T-helper 2 cell (primary cell): Measurements from ENCODE around the gene TEKTIP1.
"Not testable (repeated sequence)": the region's sequence is repeated elsewhere in the genome, so short reads cannot be mapped to it uniquely, and the experiment has no call there.

Source experiments
- DNase-seq, 5 experiments: peaks; one replicate each; pipeline versions ENCODE4 v3.0.0 to v3.0.0-alpha.2; 2012 to 2022

The TEKTIP1 gene

DNA sequence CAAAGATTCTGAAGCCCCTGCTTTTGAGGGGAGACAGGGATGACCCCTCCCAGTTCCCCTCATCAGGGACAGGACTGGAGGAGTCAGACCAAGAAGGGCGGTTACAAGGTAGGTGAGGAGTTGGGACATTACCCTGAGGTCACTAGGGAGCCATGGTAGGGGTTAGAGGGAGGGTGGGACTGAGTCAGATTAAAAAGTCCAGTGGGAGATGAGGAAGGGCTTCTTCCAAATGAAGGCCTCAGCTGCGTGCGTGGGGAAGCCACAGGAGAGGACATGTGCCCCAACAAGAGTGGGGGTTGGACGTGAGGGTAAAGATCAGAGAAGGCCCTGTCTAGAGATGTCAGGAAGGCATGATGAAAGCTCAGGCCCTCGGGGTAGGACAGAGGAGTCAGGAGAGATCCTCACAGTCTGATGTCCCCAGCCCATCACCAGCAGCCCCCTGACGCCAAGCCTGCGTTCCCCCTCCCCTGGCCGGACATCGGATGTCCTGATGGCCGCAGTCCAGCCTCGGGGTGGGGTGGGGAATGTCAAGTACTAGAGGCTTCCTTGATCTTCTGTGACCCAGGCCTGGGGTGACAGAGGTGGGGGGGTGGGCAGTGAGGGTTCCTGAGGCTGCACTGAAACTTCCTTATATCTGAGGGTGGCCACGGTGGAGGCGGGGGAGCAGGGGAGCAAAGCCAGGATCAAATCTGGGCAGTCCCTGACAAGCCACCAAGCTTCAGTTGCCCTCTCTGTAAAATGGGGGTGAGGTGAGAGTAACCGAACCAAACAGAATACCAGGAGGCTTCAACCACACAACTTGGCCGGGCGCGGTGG, 24.9 kb downstream of the TEKTIP1 start:
- no peak for DNase-seq

DNA sequence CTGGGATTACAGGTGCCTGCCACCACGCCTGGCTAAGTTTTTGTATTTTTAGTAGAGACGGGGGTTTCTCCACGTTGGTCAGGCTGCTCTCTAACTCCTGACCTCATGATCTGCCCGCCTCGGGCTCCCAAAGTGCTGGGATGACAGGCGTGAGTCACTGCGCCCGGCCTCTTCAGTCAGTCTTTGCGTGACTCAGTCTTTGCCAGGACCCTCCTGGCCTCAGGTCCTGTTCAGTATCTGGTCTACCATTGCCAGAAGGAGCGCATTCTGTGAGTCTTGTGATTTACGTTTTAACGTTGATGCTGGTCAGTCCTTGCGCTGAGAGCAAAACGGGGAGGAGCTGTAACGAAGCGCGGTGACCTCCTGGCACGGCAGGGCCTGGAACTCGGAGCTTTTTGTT, 26.2 kb downstream of the TEKTIP1 start:
- no peak for DNase-seq

DNA sequence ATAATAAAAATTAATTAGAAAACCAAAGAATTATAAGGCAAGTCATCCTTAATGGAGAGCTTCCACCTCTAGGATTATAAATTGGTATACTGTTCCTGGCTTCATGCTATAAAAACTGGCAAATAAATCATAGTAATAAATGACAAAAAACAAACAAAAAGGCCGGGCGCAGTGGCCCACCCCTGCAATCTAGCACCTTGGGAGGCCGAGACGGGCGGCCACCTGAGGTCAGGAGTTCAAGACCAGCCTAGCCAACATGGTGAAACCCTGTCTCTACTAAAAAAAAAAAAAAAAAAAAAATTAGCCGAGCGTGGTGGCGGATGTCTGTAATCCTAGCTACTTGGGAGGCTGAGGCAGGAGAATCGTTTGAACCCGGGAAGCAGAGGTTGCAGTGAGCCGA, 31.1 kb downstream of the TEKTIP1 start:
- not testable (repeated sequence) for DNase-seq

DNA sequence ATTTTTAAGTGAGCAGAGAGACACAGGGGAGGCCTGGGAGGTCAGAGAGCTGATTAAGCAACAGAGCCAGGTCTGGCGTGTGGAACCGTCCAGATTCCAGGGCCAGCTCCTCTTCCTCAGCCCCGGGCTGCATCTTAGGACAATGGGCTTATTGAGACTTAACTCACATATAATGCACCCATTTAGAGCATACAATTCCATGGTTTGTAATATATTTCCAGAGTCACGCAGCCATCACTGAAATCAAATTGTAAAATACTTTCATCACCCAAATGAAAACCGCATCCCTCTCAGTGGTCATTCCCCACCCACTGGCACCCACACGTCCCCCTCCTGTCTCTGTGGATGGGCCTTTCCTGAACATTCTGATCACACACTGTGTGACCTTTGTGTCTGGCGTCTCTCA, 31.6 kb downstream of the TEKTIP1 start:
- DNase-seq, result no peak

DNA sequence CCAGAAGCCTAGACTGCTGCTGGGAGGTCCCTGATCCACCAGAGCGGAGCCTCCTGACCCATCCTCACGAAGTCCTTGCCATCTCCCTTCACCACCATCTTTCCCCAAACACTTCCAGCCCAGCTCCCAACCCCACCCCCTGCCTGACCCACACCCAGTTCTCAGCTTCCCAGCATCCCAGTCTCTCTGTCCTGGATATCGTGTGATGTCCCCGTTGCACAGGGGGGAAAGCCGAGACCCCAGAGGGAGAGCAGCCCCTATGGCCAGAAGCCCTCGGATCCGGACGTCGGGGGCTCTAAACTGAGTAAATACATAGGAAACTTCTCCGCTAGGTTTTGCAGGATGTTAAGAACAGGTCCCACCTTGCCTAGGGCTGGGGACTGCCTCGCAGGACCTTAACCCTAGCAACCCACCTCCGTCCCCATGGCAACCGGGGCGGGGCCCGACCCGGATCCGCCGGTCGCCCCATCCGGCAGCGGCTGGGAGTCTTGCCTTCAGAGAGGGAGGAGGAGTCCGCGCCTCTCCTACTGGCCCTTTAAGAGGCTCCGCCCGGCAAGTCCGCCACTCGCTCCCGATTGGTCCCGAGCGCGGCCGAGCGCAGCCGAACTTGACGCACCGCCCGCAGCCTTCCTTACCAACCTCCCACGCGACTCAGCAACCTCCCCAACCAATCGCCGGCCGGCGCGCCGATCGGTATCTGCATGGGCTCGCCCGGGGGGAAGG, 33.3 kb downstream of the TEKTIP1 start:
- peak; percentile 98 to 100 (median 99) for DNase-seq

DNA sequence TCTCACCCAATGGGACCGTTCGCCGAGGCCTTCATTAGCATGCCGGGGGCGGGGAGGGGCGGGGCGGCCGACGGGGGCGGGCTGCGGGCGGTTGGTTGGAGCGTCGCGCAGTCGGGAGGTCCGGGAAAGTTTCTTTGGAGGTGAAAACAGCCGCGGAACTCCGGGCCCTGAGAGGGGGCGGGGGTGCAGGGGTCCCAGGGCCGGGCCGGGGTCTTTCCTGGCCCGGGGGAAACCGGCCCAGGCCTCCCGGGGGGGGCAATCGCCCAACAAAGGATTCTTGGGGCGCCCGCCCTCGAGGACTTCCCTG, 33.8 kb downstream of the TEKTIP1 start, which contains the start of gene HMG20B:
HMG20B (plus strand) TSS at position 90 of the 307 bp plus-strand sequence. CDS start 366 bp downstream, outside the sequence.
- DNase-seq, result no peak

DNA sequence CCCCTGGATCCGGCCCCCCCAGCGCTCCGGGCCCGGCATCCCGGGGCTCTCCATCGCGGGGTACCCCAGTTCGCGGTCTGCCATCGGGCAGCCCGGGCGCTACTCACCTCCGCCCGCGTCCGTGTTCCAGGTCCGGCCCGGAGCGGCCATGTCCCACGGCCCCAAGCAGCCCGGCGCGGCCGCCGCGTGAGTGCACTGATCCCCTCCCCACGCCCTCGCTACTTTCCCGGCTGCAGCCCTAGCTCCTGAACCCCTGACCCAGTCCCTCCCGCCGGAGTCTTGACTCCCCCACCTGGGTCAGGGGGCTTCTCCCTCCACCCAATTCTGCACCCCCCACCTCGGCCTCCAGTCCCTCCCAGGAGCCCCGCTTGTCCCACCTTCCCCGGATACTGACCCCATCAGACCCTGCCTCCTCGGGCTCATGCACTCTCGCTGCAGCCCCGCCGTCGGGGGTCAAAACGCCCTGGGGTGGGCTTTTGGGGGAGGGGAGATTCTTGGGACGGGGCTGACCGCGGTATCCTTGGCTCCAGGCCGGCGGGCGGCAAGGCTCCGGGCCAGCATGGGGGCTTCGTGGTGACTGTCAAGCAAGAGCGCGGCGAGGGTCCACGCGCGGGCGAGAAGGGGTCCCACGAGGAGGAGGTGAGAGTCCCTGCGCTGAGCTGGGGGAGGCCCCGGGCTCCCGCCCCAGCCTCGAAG, 34.3 kb downstream of the TEKTIP1 start:
- DNase-seq, result peak in 1 of 5 experiments; percentile 38

DNA sequence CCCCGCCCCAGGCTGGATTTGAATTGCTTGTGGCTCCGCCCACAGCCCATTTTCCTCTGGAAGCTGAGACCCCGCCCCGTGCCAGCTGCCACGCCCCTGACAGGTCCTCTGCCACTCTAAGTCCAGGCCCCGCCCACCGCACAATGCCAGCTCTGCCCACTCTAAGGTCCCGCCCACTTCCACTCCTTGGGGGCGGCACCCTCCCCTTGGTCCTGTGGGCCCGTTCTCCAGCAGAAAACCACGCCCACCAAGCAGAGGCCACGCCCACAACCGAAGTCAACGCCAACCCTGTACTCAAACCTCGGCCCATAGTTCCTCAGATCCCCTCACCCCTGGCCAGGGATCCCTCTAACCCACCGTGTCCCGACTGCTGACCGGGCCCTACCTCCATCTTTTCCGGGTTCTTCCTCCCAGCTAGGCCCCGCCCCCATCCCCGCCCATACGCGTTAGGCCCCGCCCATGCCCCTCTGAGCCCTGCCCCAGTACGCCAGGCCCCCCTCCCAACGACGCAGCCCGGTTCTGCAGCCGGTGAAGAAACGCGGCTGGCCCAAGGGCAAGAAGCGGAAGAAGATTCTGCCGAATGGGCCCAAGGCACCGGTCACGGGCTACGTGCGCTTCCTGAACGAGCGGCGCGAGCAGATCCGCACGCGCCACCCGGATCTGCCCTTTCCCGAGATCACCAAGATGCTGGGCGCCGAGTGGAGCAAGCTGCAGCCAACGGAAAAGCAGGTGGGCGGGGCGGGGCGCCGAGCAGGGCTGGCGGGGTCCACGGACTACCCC, 35.1 kb downstream of the TEKTIP1 start:
- DNase-seq, result peak; percentile 69 to 93 (median 75)

DNA sequence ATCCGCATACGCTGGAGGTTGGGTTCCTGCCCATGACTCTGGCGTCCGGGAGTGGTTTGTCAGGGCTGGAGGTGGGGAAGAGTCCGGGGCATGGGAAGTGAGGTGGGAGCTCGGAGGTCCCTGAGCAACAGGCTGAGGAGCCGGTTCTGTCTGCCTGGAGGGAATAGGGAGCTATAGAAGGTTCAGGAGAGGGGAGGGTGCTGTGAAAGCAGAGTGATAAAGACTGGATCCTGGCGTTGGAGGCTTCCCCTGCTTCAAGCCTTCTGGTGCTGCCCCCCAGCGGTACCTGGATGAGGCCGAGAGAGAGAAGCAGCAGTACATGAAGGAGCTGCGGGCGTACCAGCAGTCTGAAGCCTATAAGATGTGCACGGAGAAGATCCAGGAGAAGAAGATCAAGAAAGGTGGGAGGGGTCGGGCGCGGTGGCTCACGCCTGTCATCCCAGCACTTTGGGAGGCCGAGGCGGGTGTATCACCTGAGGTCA, 36.3 kb downstream of the TEKTIP1 start:
- peak in 1 of 5 experiments; percentile 39 for DNase-seq

DNA sequence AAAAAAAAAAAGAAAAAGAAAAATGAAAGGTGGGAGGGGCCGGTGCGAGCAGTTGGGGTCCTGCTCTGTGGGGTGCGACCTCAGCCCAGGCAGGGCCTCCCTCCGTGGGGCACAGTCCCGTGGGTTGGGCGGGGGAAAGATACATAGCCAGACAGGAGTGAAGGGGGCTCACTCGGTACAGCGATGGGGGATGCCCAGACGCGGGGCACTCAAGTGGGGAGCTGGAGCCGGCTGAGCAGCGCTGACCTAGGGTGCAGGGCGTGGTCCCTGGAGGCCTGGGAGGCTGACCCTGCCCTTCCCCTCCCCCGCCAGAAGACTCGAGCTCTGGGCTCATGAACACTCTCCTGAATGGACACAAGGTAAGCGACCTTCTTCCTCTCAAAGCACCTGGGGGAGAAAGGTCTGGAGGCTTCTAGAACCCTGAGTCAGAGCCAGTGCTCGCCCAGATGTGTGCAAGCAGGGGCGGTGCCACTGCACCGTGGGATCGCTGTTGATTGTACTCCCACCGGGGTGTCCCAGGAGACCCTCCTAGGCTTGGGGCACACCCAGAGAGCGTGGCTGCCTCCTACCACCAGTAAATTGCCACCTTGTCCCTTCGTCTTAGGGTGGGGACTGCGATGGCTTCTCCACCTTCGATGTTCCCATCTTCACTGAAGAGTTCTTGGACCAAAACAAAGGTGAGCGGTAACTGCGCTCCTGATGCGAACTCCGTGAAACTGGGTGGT, 37.1 kb downstream of the TEKTIP1 start:
- no peak for DNase-seq

DNA sequence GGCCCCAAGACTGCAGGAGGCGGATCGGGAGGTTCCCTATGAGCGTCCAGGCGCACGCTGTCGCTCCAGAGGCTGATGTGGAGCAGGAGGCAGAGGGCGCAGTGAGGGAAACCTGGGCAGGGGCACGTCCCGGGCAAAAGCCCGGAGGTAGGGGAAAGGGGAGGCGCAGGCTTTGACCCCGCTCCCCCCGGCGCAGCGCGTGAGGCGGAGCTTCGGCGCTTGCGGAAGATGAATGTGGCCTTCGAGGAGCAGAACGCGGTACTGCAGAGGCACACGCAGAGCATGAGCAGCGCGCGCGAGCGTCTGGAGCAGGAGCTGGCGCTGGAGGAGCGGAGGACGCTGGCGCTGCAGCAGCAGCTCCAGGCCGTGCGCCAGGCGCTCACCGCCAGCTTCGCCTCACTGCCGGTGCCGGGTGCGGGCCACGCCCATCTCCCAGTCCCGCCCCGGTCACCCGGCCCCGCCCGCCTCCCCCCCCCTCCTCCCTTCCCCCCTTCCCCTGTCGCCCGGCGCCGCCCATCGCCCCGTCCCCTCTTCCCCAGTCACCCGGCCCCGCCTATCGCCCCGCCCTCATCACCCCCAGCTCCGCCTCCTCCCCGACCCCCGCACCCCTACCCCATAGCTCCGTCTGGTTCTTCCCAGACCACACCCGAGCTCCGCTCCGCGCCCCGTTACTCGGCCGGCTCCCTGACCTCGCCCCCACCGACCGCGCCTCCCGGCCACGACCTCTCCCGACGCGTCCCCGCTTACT, 37.9 kb downstream of the TEKTIP1 start:
- no peak for DNase-seq

DNA sequence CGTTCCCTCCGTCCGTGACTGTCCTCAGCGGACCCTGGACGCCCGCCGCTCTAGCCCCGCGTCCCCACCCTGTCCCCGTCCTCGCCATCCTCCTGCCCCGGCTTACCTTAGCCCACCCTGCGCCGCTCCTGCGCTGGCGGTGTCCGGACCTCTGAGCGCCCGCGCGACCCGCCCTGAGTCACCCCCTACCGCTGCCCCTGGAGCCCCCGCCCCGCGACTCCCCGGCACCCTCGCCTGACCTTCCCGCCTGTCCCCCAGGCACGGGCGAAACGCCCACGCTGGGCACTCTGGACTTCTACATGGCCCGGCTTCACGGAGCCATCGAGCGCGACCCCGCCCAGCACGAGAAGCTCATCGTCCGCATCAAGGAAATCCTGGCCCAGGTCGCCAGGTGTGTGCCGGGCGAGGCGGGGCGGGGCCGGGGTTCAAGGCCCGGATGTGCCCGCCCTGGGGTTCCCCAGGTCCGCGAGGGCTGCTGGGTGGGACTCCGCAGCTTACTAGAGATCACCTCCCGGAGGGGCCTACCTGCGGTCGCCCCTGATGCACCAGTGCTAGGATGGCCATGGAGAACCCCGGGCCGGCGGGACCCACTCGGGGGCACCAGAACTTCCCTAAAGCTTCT, 38.9 kb downstream of the TEKTIP1 start:
- no peak for DNase-seq

DNA sequence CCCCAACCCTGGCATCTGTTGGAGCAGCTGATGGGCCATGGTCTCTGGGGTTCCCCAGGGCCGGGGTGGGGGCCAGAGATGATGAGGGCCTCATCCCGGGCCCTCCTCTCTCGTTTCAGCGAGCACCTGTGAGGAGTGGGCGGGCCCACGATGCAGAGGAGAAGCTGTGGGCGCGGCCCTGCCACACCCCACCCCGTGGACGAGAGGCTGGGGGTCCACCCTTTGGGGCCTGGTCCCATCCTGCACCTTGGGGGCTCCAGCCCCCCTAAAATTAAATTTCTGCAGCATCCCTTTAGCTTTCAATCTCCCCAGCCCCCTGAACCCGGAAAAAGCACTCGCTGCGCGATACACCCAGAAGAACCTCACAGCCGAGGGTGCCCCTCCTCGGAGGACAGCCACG, 39.4 kb downstream of the TEKTIP1 start:
- DNase-seq, result no peak

DNA sequence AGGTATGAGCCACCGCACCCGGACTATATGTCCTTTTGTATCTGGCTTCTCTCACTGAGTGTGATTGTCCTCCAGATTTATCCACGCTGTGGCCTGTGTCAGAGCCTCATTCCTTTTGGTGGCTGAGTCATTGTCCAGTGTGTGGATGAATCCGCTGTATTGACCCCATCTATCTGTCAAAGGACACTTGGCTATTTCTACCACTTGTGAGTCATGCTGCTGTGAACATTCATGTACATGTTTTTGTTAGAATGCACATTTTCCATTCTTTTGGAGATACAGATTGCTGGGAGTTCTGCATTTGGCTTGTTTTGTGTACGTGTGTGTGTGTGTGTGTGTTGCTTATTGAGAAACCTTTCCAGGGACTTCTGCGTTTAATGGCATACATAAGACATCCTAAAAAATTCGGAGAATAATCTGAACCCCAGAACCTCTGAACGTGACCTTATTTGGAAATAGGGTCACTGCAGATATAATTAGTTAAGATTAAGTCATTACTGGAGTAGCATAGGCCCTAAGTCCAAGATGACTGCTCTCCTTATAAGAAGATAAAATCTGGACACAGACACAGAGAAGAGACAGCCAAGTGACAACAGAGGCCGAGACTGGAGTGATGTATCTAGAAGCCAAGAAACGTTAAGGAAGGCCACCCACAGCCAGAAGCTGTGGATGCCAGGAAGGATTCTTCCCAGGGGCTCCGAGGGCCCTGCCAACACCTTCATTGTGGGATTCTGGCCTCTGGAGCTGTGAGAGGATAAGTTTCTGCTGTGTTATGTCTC, 41.4 kb downstream of the TEKTIP1 start:
- DNase-seq, result no peak

DNA sequence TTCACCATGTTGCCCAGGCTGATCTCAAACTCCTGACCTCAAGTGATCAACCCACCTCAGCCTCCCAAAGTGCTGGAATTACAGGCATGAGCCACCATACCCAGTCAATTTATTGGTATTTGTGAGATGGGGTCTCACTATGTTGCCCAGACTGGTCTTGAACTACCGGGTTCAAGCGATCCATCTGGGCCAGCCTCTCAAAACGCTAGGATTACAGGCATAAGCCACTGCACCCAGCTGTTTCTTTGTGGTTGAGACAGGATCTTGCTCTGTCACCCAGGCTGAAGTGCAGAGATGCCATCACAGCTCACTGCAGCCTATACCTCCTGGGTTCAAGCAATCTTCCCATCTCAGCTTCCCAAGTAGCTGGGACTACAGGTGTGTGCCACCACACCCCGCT, 42.8 kb downstream of the TEKTIP1 start:
- DNase-seq, result not testable (repeated sequence)

DNA sequence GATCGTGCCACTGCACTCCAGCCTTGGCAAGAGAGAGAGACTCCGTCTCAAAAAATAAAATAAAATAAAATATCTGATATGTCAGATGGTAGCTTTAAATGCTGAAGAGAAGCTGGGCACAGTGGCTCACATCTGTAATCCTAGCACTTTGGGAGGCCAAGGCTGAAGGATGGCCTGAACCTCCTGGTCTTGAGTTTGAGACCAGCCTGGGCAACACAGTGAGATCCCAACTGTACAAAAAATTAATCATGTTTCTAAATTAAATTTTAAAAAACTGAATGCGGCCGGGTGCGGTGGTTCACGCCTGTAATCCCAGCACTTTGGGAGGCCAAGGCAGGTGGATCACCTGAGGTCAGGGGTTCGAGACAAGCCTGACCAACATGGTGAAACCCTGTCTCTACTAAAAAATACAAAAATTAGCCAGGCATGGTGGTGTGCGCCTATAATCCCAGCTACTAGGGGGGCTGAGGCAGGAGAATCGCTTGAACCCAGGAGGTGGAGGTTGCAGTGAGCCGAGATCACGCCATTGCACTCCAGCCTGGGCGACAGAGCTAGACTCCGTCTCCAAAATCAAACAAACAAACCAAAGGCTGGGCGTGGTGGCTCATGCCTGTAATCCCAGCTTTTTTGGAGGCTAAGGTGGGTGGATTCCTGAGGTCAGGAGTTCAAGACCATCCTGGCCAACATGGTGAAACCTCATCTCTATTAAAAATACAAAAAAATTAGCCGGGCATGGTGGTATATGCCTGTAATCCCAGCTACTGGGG, 45.2 kb downstream of the TEKTIP1 start:
- not testable (repeated sequence) for DNase-seq

DNA sequence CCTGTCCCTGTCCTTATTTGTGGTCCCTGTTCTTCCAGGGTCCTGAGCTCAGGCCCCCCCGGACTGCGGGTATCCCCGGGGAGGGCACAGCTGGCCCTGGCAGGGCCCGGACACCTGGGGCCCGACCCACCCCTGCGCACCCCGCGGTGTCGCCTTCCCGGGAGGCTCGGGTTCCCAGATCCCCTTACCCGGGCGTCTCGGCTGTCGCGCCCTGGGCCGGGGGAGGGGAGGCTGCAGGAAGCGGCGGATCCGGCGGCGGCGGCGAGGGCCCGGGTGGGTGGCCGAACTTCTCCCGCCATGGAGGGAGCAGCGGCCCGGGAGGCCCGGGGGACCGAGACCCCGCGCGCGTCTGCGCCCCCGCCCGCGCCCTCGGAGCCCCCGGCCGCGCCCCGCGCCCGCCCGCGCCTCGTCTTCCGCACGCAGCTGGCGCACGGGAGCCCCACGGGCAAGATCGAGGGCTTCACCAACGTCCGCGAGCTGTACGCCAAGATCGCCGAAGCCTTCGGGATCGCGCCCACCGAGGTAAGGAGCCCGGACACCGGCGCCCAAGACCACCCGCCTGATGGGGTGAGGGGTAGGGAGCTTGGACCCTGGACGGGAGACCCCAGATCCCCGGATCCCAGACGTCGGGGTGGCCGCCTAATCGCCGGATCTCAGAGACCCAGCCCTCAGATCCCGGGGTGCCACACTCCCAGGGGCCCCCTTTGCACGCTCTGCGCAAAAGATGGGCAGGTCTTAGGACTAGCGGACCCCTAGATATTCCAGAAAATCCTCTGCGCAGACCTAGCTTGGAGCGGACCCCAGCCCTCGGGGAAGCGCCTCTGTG, 46.5 kb downstream of the TEKTIP1 start, which contains the start of gene GIPC3:
GIPC3 (plus strand) TSS at position 178 of the 826 bp plus-strand sequence; CDS start at position 298, 120 bp downstream.
- DNase-seq, result no peak

DNA sequence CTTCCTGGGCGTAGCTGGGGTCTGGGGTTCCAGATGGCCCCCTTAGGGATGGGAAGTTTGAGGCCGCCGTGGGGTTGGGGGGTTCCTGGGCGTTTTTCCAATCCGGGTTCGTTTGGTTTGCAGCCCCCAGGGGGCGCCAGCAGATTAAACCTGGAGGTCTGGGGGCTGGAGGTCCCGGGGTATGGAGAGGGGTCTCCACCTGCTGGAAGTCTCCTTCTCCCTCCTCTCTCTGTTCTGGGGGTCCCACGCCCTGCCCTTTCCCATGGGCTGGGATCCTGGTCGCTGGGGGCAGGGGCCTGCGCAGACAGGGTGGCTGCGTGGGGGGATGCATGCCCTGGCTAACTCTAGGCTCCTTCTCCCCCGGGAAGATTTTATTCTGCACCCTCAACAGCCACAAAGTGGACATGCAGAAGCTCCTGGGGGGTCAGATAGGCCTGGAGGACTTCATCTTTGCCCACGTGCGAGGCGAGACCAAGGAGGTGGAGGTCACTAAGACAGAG, 47.2 kb downstream of the TEKTIP1 start:
- DNase-seq, result peak in 1 of 5 experiments; percentile 24
